GM12878 (cell line): ENCODE measurements around the gene IER2. TPM values are rescaled to one million over a fixed set of nuclear protein-coding genes. Genes with fewer than 3 reads are reported as not detected.

Source experiments
- ATF7 ChIP-seq: fragments of 450-650 bp; IDR thresholded peaks from 2 replicates; pipeline ENCODE4 v1.6.1; 2016; ENCODE audit warnings: low read depth, mild to moderate bottlenecking
- BACH1 ChIP-seq: fragments of 450-650 bp; IDR thresholded peaks from 2 replicates; pipeline ENCODE4 v1.6.1; 2017; ENCODE audit warnings: mild to moderate bottlenecking, borderline replicate concordance
- BCL11A ChIP-seq: IDR thresholded peaks from 2 replicates; pipeline ENCODE4 v1.6.1; 2011; ENCODE audit warnings: low read depth, low read length
- BMI1 ChIP-seq: fragments of 450-650 bp; IDR thresholded peaks from 2 replicates; pipeline ENCODE4 v1.6.1; 2016; ENCODE audit warnings: mild to moderate bottlenecking, moderate library complexity, borderline replicate concordance
- CBFB ChIP-seq: IDR thresholded peaks from 2 replicates; pipeline ENCODE4 v1.6.1; 2016; ENCODE audit warnings: antibody characterized with exemption, low read depth
- FOXK2 ChIP-seq: fragments of 450-650 bp; IDR thresholded peaks from 2 replicates; pipeline ENCODE4 v1.6.1; 2017; ENCODE audit warnings: mild to moderate bottlenecking, moderate library complexity
- GATAD2B ChIP-seq: fragments of 450-650 bp; conservative IDR thresholded peaks from 2 replicates; pipeline ENCODE4 v1.6.1; 2017; ENCODE audit warnings: low read depth, mild to moderate bottlenecking, moderate library complexity
- IKZF1 ChIP-seq: fragments of 450-650 bp; conservative IDR thresholded peaks from 2 replicates; pipeline ENCODE4 v1.6.1; 2017; ENCODE audit warnings: antibody characterized with exemption, mild to moderate bottlenecking
- IRF4 ChIP-seq: IDR thresholded peaks from 2 replicates; pipeline ENCODE4 v1.6.1; 2011; ENCODE audit warnings: low read depth, low read length
- MYB ChIP-seq: fragments of 150-350 bp; IDR thresholded peaks from 2 replicates; pipeline ENCODE4 v1.6.1; 2014; ENCODE audit warnings: mild to moderate bottlenecking, low read depth, low read length, borderline replicate concordance
- NBN ChIP-seq: fragments of 450-650 bp; IDR thresholded peaks from 2 replicates; pipeline ENCODE4 v1.6.1; 2016
- RCOR1 ChIP-seq: conservative IDR thresholded peaks from 2 replicates; pipeline ENCODE4 v1.6.1; 2012; ENCODE audit warnings: low read depth, low read length, improper control_type of control experiment
- SMAD1 ChIP-seq: fragments of 450-650 bp; IDR thresholded peaks from 2 replicates; pipeline ENCODE4 v1.6.1; 2018; ENCODE audit warnings: mild to moderate bottlenecking, low read depth; ENCODE audit not compliant: partially characterized antibody
- SREBF1 ChIP-seq: IDR thresholded peaks from 2 replicates; pipeline ENCODE4 v1.6.1; 2012; ENCODE audit warnings: mild to moderate bottlenecking, low read length
- ZNF217 ChIP-seq: fragments of 450-650 bp; IDR thresholded peaks from 2 replicates; pipeline ENCODE4 v1.6.1; 2017; ENCODE audit warnings: antibody characterized with exemption, mild to moderate bottlenecking
- ZSCAN29 ChIP-seq: fragments of 450-650 bp; IDR thresholded peaks from 2 replicates; pipeline ENCODE4 v1.6.1; 2017; ENCODE audit warnings: mild to moderate bottlenecking, moderate library complexity
- polyA plus RNA-seq, 11 experiments: library from polyadenylated mRNA; depleted of rRNA in 4 of 11; unstranded in 6 of 11; stranded (reverse) in 5 of 11; fragments of >200 nt; fragmentation: Nextera tagmentation in 4 of 11; fragmentation: Illumina TruSeq in 1 of 11; extraction: Ambion mirVana in 4 of 11; extraction: Trizol in 1 of 11; gene quantifications; 1 replicate in 1 of 11; 2 replicates in 10 of 11; pipeline versions ENCODE4 v1.2.1 to v1.2.3, GENCODE V29; 2011 to 2016; ENCODE audit warnings: inconsistent platforms in 2 of 11, missing spikeins in 2 of 11, low read depth in 1 of 11
- total RNA-seq, 4 experiments: library from RNA; depleted of rRNA in 3 of 4; stranded (reverse); fragments of >200 nt in 3 of 4; fragmentation: Illumina TruSeq in 1 of 4; extraction: Trizol in 1 of 4; gene quantifications; 2 replicates each; pipeline versions ENCODE4 v1.2.1 to v1.2.3, GENCODE V29; 2013 to 2021
- TF ChIP-seq, protein P1 (sequence below): fragments of 450-650 bp; IDR thresholded peaks from 2 replicates; pipeline ENCODE4 v1.6.1; 2017; ENCODE audit warnings: borderline replicate concordance
- TF ChIP-seq, protein P2 (sequence below): fragments of 450-650 bp; IDR thresholded peaks from 2 replicates; pipeline ENCODE4 v1.6.1; 2018; ENCODE audit warnings: mild to moderate bottlenecking, low read depth, moderate library complexity; ENCODE audit not compliant: partially characterized antibody
- TF ChIP-seq, protein P3 (sequence below): IDR thresholded peaks from 2 replicates; pipeline ENCODE4 v1.6.1; 2011; ENCODE audit warnings: borderline replicate concordance, low read depth, mild to moderate bottlenecking, moderate library complexity, low read length; ENCODE audit not compliant: insufficient read depth, poor library complexity, severe bottlenecking
- TF ChIP-seq, protein P4 (sequence below): IDR thresholded peaks from 2 replicates; pipeline ENCODE4 v1.6.1; 2012; ENCODE audit warnings: low read depth, low read length, improper control_type of control experiment
- TF ChIP-seq, protein P5 (sequence below): fragments of 450-650 bp; IDR thresholded peaks from 2 replicates; pipeline ENCODE4 v1.6.1; 2017; ENCODE audit warnings: mild to moderate bottlenecking, moderate library complexity

IER2 gene
- total and polyA plus RNA-seq, 10 of the 15 experiments (the other 5 are each of a cell fraction or from before 2014, with no cell fraction given), result 2.8 to 94.5 (median 24.9) TPM

DNA sequence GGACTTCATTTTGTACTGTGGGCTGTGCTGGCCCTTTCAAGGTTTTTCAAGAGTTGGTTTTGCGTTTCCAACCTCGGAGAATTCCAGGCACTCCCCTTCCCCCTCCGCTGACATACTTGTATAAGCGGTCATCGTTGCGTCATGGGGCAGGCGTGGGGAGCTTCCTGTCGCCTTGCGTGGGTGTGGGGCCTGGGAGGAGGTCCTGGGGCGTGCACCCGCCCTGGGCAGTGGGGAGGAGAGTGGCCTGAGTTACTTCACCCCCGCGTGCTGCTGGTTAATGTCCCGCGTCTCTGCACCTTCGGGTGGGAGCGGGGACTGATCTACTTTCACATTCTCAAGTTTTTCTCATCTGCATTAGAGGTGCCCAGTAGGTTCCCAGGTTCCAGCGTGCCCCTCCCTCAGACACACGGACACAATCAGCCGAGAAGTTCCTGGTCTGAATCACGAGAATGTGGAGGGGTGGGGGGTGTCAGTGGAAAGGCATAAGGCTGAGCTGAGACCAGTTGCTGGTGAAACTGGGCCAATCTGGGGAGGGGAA, 4.1 kb downstream of the IER2 start (continued):
- TF ChIP-seq, protein P1, sequence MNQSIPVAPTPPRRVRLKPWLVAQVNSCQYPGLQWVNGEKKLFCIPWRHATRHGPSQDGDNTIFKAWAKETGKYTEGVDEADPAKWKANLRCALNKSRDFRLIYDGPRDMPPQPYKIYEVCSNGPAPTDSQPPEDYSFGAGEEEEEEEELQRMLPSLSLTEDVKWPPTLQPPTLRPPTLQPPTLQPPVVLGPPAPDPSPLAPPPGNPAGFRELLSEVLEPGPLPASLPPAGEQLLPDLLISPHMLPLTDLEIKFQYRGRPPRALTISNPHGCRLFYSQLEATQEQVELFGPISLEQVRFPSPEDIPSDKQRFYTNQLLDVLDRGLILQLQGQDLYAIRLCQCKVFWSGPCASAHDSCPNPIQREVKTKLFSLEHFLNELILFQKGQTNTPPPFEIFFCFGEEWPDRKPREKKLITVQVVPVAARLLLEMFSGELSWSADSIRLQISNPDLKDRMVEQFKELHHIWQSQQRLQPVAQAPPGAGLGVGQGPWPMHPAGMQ, result no peak
- TF ChIP-seq BMI1 (peak; percentile 27; the same call in 1 of the 2 replicates), IRF4 (no peak), MYB (no peak), ZSCAN29 (0 out of 2 replicates have a peak, but pooled peaks have one; percentile 50), GATAD2B (peak; percentile 54), SMAD1 (peak; percentile 73), ATF7 (peak; percentile 92), BACH1 (peak; percentile 86; the same call in 1 of the 2 replicates), NBN (peak; percentile 72; the same call in 1 of the 2 replicates), IKZF1 (no peak; the same call in 1 of the 2 replicates), FOXK2 (no peak), ZNF217 (peak; percentile 16; the same call in 1 of the 2 replicates), BCL11A (no peak), CBFB (no peak), SREBF1 (no peak), RCOR1 (no peak)
- TF ChIP-seq, protein P2, sequence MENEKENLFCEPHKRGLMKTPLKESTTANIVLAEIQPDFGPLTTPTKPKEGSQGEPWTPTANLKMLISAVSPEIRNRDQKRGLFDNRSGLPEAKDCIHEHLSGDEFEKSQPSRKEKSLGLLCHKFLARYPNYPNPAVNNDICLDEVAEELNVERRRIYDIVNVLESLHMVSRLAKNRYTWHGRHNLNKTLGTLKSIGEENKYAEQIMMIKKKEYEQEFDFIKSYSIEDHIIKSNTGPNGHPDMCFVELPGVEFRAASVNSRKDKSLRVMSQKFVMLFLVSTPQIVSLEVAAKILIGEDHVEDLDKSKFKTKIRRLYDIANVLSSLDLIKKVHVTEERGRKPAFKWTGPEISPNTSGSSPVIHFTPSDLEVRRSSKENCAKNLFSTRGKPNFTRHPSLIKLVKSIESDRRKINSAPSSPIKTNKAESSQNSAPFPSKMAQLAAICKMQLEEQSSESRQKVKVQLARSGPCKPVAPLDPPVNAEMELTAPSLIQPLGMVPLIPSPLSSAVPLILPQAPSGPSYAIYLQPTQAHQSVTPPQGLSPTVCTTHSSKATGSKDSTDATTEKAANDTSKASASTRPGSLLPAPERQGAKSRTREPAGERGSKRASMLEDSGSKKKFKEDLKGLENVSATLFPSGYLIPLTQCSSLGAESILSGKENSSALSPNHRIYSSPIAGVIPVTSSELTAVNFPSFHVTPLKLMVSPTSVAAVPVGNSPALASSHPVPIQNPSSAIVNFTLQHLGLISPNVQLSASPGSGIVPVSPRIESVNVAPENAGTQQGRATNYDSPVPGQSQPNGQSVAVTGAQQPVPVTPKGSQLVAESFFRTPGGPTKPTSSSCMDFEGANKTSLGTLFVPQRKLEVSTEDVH, result no peak
- TF ChIP-seq, protein P3, sequence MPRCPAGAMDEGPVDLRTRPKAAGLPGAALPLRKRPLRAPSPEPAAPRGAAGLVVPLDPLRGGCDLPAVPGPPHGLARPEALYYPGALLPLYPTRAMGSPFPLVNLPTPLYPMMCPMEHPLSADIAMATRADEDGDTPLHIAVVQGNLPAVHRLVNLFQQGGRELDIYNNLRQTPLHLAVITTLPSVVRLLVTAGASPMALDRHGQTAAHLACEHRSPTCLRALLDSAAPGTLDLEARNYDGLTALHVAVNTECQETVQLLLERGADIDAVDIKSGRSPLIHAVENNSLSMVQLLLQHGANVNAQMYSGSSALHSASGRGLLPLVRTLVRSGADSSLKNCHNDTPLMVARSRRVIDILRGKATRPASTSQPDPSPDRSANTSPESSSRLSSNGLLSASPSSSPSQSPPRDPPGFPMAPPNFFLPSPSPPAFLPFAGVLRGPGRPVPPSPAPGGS, result no peak
- TF ChIP-seq, protein P4, sequence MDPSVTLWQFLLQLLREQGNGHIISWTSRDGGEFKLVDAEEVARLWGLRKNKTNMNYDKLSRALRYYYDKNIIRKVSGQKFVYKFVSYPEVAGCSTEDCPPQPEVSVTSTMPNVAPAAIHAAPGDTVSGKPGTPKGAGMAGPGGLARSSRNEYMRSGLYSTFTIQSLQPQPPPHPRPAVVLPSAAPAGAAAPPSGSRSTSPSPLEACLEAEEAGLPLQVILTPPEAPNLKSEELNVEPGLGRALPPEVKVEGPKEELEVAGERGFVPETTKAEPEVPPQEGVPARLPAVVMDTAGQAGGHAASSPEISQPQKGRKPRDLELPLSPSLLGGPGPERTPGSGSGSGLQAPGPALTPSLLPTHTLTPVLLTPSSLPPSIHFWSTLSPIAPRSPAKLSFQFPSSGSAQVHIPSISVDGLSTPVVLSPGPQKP, result peak; percentile 45; the same call in 1 of the 2 replicates
- TF ChIP-seq, protein P5, sequence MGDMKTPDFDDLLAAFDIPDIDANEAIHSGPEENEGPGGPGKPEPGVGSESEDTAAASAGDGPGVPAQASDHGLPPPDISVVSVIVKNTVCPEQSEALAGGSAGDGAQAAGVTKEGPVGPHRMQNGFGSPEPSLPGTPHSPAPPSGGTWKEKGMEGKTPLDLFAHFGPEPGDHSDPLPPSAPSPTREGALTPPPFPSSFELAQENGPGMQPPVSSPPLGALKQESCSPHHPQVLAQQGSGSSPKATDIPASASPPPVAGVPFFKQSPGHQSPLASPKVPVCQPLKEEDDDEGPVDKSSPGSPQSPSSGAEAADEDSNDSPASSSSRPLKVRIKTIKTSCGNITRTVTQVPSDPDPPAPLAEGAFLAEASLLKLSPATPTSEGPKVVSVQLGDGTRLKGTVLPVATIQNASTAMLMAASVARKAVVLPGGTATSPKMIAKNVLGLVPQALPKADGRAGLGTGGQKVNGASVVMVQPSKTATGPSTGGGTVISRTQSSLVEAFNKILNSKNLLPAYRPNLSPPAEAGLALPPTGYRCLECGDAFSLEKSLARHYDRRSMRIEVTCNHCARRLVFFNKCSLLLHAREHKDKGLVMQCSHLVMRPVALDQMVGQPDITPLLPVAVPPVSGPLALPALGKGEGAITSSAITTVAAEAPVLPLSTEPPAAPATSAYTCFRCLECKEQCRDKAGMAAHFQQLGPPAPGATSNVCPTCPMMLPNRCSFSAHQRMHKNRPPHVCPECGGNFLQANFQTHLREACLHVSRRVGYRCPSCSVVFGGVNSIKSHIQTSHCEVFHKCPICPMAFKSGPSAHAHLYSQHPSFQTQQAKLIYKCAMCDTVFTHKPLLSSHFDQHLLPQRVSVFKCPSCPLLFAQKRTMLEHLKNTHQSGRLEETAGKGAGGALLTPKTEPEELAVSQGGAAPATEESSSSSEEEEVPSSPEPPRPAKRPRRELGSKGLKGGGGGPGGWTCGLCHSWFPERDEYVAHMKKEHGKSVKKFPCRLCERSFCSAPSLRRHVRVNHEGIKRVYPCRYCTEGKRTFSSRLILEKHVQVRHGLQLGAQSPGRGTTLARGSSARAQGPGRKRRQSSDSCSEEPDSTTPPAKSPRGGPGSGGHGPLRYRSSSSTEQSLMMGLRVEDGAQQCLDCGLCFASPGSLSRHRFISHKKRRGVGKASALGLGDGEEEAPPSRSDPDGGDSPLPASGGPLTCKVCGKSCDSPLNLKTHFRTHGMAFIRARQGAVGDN, result peak; percentile 57
